MG63 (cell line): ENCODE results near the gene TMCC3. TPM values are rescaled to one million over a fixed set of nuclear protein-coding genes. Genes with fewer than 3 reads are reported as not detected.
A peak's percentile ranks its signal among the peaks of the same experiment; 100 is the strongest.
"Not testable (repeated sequence)": the region's sequence is repeated elsewhere in the genome, so short reads cannot be mapped to it uniquely, and the experiment has no call there.

Source experiments
- DNase-seq: peaks from one replicate; pipeline ENCODE4 v3.0.0-alpha.2; 2020
- H3K27me3 ChIP-seq: fragments of 250-450 bp; sonication (Bioruptor Pico); 2 replicates; pipeline ENCODE4 v1.5.1; 2020; ENCODE audit warnings: mild to moderate bottlenecking, moderate library complexity
- H3K36me3 ChIP-seq: fragments of 250-450 bp; sonication (Bioruptor Pico); 2 replicates; pipeline ENCODE4 v1.5.1; 2020; ENCODE audit warnings: mild to moderate bottlenecking, moderate library complexity
- H3K4me3 ChIP-seq: fragments of 250-450 bp; sonication (Bioruptor Pico); 2 replicates; pipeline ENCODE4 v1.5.1; 2020; ENCODE audit warnings: mild to moderate bottlenecking, moderate library complexity
- H3K9me3 ChIP-seq: fragments of 250-450 bp; sonication (Bioruptor Pico); 2 replicates; pipeline ENCODE4 v1.5.1; 2020; ENCODE audit warnings: mild to moderate bottlenecking, moderate library complexity
- total RNA-seq: library from RNA; depleted of rRNA; stranded (reverse); fragments of >200 nt; shearing (Covaris generic); gene quantifications from 2 replicates; pipeline ENCODE4 v1.2.3, GENCODE V29; 2014; ENCODE audit warnings: low replicate concordance

The TMCC3 gene
- total RNA-seq, 1 experiment from 2014 or later: not detected

DNA sequence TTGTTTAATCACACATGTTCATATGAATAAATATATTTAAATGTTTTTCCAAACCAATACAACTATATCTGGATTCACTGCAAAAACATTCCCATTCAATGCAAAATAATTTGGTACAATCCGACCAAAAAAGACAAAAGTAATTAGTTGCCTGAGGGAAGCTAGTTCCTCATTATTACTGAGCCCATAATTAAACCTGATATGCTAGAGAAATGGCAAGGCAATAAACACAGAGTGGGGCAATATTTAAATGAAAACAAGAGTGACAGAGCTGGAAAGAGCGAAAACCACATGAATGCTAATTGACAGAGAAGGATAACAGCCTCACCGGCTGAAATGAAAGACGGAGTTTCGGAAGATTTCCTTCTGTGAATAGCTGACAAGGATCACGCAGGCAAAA, 82.6 kb downstream of the TMCC3 start:
- no peak for DNase-seq
- no peaks in the 10 kb centered on the region for H3K9me3 ChIP-seq
- H3K4me3 ChIP-seq: no peak overlapping the region
- H3K36me3 ChIP-seq: no peaks in the 10 kb centered on the region
- H3K27me3 ChIP-seq: no peaks in the 10 kb centered on the region

DNA sequence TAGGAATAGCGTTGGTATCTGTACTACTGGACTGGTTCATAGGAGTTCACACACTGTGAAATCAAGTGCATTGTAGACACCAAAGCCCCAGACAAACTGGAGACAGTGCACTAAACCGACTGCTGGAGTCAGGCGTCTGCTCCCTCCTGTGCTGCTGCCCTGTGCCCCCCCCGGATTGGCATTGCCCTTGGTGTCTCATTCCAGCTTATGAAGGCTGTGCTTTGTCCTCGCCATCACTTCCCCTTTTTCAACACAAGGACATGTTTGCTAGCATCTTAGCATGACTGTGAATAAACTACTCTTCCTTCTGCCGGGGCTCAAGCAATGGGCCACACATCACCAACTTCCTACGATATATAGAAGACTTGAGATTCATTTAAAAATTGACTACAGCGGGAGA, 84.0 kb downstream of the TMCC3 start:
- Histone ChIP-seq H3K9me3 (no peaks in the 10 kb centered on the region), H3K4me3 (no peak overlapping the region)

DNA sequence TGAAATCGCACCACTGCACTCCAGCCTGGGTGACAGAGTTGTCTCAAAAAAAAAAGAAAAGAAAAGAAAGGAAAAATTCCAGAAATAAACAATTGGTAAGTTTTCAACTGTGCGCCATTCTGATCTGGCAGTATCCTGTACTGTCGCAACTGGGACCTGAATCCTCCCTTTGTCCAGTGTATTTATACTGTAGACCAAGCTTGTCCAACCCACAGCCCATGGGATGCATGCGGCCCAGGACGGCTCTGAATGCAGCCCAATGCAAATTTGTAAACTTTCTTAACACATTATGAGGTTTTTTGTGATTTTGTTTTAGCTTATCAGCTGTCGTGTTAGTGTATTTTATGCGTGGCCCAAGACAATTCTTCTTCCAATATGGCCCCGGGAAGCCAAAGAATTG, 84.7 kb downstream of the TMCC3 start:
- H3K4me3 ChIP-seq: no peak overlapping the region
- no peaks in the 10 kb centered on the region for H3K36me3 ChIP-seq
- no peak for DNase-seq
- H3K9me3 ChIP-seq: no peaks in the 10 kb centered on the region
- H3K27me3 ChIP-seq: no peaks in the 10 kb centered on the region

More for the DNA sequence above, 84.0 kb downstream of the TMCC3 start:
- Histone ChIP-seq H3K27me3 (no peaks in the 10 kb centered on the region), H3K36me3 (no peaks in the 10 kb centered on the region)
- DNase-seq: no peak

DNA sequence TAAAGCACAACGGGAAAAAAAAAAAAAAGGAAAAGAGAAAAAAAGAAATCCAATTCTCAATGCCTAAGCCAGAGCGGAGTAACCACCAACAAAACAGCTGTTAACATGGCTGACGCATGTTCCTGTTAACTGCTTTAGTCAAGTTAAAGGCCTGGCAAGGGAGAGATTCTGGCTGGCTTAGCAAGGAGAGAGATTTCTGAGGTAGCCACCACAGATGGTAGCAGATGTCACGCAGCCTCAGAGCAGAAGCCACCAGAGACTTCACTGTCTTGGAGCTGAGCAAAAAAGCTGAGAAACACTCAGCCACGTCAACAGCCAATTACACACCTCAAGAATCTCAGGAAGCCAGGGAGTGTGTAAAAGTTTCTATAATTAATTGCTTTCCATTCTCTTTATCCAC, 87.1 kb downstream of the TMCC3 start:
- DNase-seq: peak; percentile 47
- no peaks in the 10 kb centered on the region for H3K36me3 ChIP-seq
- H3K9me3 ChIP-seq: no peaks in the 10 kb centered on the region
- no peaks in the 10 kb centered on the region for H3K27me3 ChIP-seq
- no peak overlapping the region for H3K4me3 ChIP-seq

DNA sequence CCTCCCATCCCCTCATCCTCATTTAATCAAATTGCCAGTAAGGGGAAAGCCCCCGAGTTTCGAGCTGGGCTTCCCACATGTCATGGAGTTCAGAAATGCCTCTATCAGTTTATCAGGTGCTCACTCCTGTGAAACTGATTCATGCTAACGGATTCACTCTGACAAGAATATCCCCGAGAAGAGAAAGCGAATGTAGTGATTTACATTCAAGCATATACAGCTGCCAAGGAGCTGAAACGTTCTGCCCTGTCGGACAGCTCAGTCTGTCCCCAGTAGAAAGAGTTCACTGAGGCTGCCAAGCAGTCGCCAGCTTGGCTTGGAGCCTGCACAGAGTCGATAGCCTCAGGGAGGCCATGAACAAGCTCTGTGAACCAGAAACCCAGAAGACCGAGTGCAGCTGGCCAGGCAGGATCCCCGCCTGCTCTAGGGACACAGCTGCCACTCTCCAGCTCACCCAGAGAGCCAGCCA, 88.4 kb downstream of the TMCC3 start:
- H3K27me3 ChIP-seq: no peaks in the 10 kb centered on the region
- peak; percentile 53 for DNase-seq

DNA sequence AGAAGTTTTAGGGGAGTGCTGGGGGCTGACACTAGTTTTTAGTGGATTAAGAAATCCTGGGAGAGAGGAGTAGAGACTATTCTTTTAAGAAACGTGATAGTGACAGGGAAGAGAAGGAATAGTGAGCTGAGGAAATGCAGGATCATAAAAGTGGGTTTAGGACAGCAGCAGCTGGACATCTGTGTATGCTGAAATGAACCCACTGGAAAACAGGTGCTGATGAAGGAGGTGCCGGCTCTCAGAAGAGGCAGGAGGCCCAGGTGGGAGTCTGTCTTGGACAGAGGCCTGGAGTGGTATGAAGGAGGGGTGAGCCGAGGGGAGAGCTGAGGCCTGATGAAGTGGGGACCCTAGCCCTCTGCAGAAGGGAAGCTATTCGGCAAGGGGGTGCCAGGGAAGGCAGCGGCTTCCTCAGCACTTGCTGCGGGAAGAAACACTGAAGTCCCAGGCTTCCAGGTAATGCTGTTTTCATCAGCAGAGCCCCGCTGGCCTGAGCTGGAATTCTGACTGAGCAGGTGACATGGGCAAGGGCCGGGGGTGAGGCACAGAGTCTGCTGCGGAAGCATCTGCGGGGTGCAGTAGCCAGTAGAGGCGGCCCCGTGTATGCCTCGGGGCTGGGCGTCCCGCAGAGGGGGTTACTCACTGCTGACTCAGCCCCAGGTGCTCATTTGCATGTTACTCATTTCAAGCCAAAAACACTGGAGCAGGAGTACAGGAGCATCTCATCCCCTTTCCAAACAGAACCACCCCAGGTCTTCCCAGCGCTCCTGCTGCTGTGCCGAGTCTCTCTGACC, 89.7 kb downstream of the TMCC3 start:
- Histone ChIP-seq H3K36me3 (no peaks in the 10 kb centered on the region), H3K4me3 (no peak overlapping the region), H3K27me3 (no peaks in the 10 kb centered on the region), H3K9me3 (no peaks in the 10 kb centered on the region; the same call in 1 of the 2 replicates)
- DNase-seq: peak; percentile 49

More for the DNA sequence above, 88.4 kb downstream of the TMCC3 start:
- Histone ChIP-seq H3K9me3 (no peaks in the 10 kb centered on the region; the same call in 1 of the 2 replicates), H3K4me3 (no peak overlapping the region), H3K36me3 (no peaks in the 10 kb centered on the region)

DNA sequence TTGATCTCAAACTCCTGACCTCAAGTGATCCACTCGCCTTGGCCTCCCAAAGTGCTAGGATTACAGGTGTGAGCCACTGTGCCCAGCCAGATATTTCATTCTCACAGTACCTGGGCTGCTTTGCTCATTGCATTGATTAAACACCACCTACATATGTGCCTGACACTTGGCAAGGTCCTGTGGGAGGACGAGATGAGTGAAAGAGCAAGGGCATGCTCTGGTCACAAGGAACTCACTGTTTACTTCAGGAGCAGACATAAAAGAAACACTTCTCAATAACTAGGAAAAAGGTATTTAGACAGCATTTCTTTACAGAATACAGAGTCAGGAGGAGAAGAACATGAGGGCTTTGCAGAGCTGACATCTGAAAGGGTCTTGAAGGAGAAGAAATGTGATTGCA, 91.7 kb downstream of the TMCC3 start:
- no peaks in the 10 kb centered on the region for H3K27me3 ChIP-seq

DNA sequence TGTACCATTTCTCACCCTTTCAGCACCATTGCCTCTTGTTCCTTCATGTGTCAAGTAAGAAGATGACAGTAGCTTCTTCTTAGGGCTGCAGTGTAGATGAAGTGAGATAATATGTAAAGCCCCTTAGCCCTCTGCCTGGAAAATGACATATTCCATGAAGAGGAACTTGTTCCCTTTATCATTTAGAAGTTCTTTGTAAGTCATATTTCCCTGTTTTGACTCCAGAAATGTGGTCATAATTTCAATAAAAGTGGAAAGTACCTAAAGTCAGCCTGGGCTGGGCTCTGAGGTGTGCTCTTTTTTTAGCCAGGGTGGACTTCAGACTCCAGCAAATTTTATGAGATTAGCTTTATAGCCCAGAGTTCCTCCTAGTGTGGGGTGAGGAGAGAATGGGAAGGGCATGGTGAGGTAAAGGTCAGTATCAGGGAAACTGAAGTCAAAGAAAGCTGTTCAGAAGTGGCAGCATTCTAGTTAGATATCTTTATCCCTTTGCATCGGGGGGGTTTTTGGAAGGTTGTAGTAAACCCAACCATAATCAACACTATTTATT, 92.5 kb downstream of the TMCC3 start:
- no peak for DNase-seq
- Histone ChIP-seq H3K4me3 (no peak overlapping the region), H3K36me3 (no peaks in the 10 kb centered on the region), H3K27me3 (no peaks in the 10 kb centered on the region), H3K9me3 (no peaks in the 10 kb centered on the region; the same call in 1 of the 2 replicates)

More for the DNA sequence above, 91.7 kb downstream of the TMCC3 start:
- DNase-seq: no peak
- Histone ChIP-seq H3K36me3 (no peaks in the 10 kb centered on the region), H3K9me3 (no peaks in the 10 kb centered on the region; the same call in 1 of the 2 replicates), H3K4me3 (no peak overlapping the region)

DNA sequence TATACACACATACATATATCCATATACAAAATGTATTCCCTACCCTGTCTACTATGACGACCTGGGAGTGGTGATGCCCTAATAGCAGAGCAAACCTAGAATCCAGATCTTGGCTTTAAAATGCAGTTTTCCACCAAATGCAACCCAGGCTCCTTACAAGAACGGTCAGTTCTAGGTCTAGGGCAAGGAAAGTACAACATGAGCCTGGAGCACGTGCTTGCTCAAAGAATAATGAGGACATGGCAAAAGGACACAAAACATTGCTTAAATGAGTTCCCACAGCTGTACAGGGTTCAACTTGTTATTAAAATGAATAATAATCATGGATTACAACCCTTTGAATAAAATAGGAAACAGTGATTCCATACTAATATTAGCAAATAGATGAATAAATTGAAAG, 94.7 kb downstream of the TMCC3 start:
- Histone ChIP-seq H3K27me3 (no peaks in the 10 kb centered on the region), H3K36me3 (no peaks in the 10 kb centered on the region), H3K9me3 (no peaks in the 10 kb centered on the region; the same call in 1 of the 2 replicates), H3K4me3 (no peak overlapping the region)
- no peak for DNase-seq

DNA sequence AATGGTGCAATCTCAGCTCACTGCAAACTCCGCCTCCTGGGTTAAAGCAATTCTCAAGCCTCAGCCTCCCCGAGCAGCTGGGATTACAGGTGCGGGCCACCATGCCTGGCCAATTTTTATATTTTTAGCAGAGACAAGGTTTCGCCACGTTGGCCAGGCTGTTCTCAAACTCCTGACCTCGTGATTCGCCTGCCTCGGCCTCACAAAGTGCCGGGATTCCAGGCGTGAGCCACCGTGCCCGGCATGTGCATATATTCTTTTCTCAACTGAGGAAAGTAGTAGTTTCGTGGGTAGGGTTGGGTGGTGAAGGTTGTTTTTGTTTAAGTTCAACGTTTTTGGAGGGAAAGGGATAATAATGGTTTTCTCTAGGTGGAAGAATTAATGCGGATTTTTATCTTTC, 96.5 kb downstream of the TMCC3 start:
- Histone ChIP-seq H3K9me3 (no peaks in the 10 kb centered on the region; the same call in 1 of the 2 replicates), H3K36me3 (no peaks in the 10 kb centered on the region), H3K4me3 (no peak overlapping the region), H3K27me3 (no peaks in the 10 kb centered on the region)
- no peak for DNase-seq

DNA sequence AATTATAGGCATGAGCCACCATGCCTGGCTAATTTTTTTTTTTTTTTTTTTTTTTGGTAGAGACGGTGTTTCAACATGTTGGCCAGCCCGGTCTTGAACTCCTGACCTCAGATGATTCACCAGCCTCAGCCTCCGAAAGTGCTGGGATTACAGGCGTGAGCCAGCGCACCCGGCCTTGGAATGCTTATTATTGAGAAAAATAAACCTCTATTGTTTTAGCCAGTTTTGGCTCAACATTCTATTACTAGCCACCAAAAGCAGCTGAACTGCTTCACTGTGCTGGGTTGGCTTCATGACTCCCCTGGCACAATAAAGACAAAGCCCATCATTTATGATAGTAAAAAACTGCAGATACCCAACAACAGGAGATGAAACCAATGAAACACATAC, 97.2 kb downstream of the TMCC3 start:
- no peaks in the 10 kb centered on the region for H3K27me3 ChIP-seq
- DNase-seq: peak; percentile 86
- no peaks in the 10 kb centered on the region; the same call in 1 of the 2 replicates for H3K9me3 ChIP-seq
- no peak overlapping the region for H3K4me3 ChIP-seq
- H3K36me3 ChIP-seq: no peaks in the 10 kb centered on the region

DNA sequence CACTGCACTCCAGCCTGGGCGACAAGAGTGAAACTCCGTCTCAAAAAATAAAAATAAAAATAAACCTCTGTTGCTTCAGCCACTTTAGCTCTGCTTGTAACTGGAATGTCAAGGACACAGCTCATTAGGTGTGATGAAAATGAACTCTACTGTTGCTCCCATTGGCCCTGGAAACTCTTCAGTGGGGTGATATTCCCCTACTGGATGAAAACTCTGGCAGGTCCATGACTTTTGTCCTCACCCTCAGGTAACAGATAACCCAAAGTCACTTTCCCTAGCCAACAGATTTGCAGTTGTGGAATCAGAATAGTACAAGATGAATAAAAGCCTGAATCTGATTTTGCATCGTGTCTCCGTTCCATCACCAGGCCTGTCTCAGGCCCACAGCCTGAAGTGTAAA, 98.5 kb downstream of the TMCC3 start:
- H3K27me3 ChIP-seq: no peaks in the 10 kb centered on the region
- H3K36me3 ChIP-seq: no peaks in the 10 kb centered on the region
- DNase-seq: no peak
- no peak overlapping the region for H3K4me3 ChIP-seq
- H3K9me3 ChIP-seq: no peaks in the 10 kb centered on the region; the same call in 1 of the 2 replicates

DNA sequence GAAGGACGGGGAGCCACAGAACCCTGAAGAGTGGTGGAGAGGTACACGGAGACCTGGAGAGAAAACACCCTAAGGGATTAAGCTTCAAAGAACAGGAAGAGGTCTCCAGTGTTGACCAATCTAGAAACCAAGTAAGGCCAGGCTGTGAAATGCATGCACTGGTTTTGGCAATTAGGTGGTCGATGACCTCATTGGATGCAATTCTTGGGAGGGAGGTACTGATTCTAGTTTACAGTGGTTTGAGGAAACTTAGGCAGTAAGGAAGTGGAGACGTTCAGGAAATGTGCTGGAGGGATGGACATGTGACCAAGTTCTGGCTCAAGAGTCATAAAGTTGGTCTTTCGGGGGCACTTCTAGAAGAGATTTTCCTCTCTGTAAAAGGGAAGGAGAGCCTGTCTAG, 99.4 kb downstream of the TMCC3 start:
- Histone ChIP-seq H3K36me3 (no peaks in the 10 kb centered on the region), H3K4me3 (no peak overlapping the region), H3K27me3 (no peaks in the 10 kb centered on the region), H3K9me3 (no peaks in the 10 kb centered on the region; the same call in 1 of the 2 replicates)
- DNase-seq: no peak

DNA sequence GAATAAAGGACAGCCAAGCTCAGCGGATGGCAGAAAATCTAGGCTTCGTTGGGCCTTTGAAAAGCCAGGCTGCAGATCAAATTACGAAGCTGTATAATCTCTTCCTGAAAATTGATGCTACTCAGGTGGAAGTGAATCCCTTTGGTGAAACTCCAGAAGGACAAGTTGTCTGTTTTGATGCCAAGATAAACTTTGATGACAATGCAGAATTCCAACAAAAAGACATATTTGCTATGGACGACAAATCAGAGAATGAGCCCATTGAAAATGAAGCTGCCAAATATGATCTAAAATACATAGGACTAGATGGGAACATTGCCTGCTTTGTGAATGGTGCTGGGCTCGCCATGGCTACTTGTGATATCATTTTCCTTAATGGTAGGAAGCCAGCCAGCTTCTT, 101.5 kb downstream of the TMCC3 start:
- not testable (repeated sequence) for DNase-seq, H3K36me3 ChIP-seq, H3K4me3 ChIP-seq, H3K9me3 ChIP-seq, H3K27me3 ChIP-seq

DNA sequence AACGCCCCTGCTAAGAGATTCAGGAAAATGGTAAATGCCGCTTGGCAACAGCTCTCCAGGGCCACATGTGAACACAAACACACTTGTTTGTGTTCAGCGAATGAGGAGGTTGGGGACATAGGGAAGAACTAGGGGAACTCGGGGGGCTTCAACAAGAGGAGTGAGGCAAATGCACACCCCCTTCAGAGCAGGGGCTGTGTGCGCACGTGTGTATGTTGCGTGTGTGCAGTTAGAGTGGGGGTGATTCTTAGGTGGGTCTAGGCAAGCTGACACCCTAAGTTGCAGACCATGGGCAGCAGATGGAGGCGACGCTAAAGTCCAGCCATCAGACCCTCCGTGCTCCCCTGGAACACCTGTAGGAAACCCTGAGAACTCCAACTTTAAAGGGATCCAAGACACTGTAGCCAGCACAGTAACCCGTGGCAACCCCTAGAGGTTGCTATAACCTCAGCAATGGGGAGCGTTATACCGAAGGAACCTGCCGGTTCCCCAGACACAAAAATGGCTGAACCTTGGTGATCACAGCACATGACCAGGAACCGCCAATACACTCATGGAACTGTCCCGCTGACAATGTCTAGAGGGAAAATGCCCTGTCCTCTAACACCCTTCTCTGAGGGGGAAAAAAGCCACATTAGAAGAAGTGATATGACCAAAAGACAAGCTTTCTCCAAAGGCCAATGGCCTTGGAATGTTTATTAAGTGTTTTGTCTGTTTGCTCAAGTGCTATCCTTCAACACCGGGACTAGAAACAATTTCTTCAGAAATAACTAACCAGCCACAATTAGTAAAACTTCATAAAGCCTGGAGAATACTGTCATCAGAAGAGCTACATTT, 104.2 kb downstream of the TMCC3 start:
- H3K36me3 ChIP-seq: no peaks in the 10 kb centered on the region
- H3K27me3 ChIP-seq: no peaks in the 10 kb centered on the region
- H3K4me3 ChIP-seq: no peak overlapping the region
- no peak for DNase-seq
- no peaks in the 10 kb centered on the region; the same call in 1 of the 2 replicates for H3K9me3 ChIP-seq

DNA sequence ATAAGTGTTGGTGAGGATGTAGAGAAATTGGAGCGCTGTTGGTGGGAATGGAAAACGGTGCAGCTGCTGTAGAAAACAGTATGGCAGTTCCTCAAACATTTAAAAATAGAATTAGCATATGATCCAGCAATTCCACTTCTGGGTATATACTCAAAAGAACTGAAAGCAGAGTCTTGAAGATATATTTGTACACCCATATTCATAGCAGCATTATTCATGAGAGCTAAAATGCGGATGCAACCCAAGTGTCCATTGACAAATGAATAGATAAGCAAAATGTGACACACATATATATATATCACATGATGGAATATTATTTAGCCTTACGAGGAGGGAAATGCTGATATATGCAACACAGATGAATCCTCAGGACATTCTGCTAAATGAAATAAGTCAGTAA, 106.0 kb downstream of the TMCC3 start:
- Histone ChIP-seq H3K36me3 (no peaks in the 10 kb centered on the region), H3K27me3 (no peaks in the 10 kb centered on the region), H3K4me3 (no peak overlapping the region), H3K9me3 (no peaks in the 10 kb centered on the region; the same call in 1 of the 2 replicates)
- DNase-seq: no peak

DNA sequence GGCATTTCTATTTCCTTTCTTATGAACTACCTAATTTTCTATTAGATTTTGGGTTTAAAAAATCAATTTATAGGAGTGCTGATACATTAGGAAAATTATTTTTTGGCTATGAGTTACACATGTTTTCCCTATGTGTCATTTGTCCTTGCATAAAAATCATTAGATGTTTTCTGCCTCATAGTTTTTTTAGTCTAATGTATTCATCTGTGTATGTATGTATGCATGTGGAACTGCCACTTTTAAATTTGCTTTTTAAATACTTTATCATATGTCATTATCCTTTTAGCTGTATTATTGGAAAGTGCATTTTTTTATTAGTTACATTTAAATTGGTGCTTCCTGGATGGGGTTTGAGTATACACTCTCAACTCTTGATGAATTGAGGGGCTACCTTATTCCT, 112.0 kb downstream of the TMCC3 start:
- no peaks in the 10 kb centered on the region for H3K27me3 ChIP-seq
- no peaks in the 10 kb centered on the region for H3K9me3 ChIP-seq
- no peak overlapping the region for H3K4me3 ChIP-seq
- H3K36me3 ChIP-seq: no peaks in the 10 kb centered on the region
- no peak for DNase-seq
